ENCODE data around the gene POU3F1.

The POU3F1 gene

GRCh38 chr1:38073534-38074301, 27.1 kb upstream of the POU3F1 start:
- no peak for DNase-seq (ENCODE audit: low spot score)

- DNase-seq (ENCODE audit: low spot score): no peak
Observed at GRCh38 chr1:38072858-38073257, 26.3 kb upstream of the POU3F1 start.

GRCh38 chr1:38071312-38072256, 25.0 kb upstream of the POU3F1 start:
- DNase-seq (ENCODE audit: low spot score): no peak

- DNase-seq (ENCODE audit: low spot score): no peak
Observed at GRCh38 chr1:38068980-38069340, 22.4 kb upstream of the POU3F1 start.

GRCh38 chr1:38068220-38068979, 21.8 kb upstream of the POU3F1 start:
- no peak for DNase-seq (ENCODE audit: low spot score)

GRCh38 chr1:38064197-38064903, 17.8 kb upstream of the POU3F1 start:
- DNase-seq (ENCODE audit: low spot score): no peak

GRCh38 chr1:38063616-38064015, 17.0 kb upstream of the POU3F1 start:
- DNase-seq (ENCODE audit: low spot score): no peak

- no peak for DNase-seq (ENCODE audit: low spot score)
Observed at GRCh38 chr1:38062361-38063288, 16.0 kb upstream of the POU3F1 start.

GRCh38 chr1:38061883-38062328, 15.3 kb upstream of the POU3F1 start:
- no peak for DNase-seq (ENCODE audit: low spot score)

GRCh38 chr1:38061290-38061689, 14.7 kb upstream of the POU3F1 start:
- DNase-seq (ENCODE audit: low spot score): no peak

GRCh38 chr1:38060498-38060897, 13.9 kb upstream of the POU3F1 start:
- no peak for DNase-seq (ENCODE audit: low spot score)

- no peak for DNase-seq (ENCODE audit: low spot score)
Observed at GRCh38 chr1:38059635-38060250, 13.2 kb upstream of the POU3F1 start.

- DNase-seq (ENCODE audit: low spot score): no peak
Observed at GRCh38 chr1:38055965-38056364, 9.4 kb upstream of the POU3F1 start.

- DNase-seq (ENCODE audit: low spot score): no peak
Observed at GRCh38 chr1:38055398-38055797, 8.8 kb upstream of the POU3F1 start.

- no peak for DNase-seq (ENCODE audit: low spot score)
Observed at GRCh38 chr1:38053416-38054091, 7.0 kb upstream of the POU3F1 start.

- DNase-seq (ENCODE audit: low spot score): peak; percentile 7
Observed at GRCh38 chr1:38052750-38053415, 6.3 kb upstream of the POU3F1 start.

GRCh38 chr1:38051079-38051543, 4.5 kb upstream of the POU3F1 start:
- no peak for DNase-seq (ENCODE audit: low spot score)

GRCh38 chr1:38050397-38051078, 3.9 kb upstream of the POU3F1 start:
- DNase-seq (ENCODE audit: low spot score): no peak
